Large intestine (tissue), 3 donors: ENCODE results near the gene RFT1. TPM values are rescaled to one million over a fixed set of nuclear protein-coding genes. Genes with fewer than 3 reads are reported as not detected.
A peak's percentile ranks its signal among the peaks of the same experiment; 100 is the strongest.

Experiments used
- DNase-seq, 2 donors: peaks; one replicate each; pipeline versions ENCODE4 v3.0.0 to v3.0.0-alpha.2; 2013
- H3K27ac ChIP-seq: one replicate; pipeline ENCODE4 v1.5.1; 2013; ENCODE audit warnings: low read length
- H3K27me3 ChIP-seq: 2 replicates; pipeline ENCODE4 v1.6.1; 2013; ENCODE audit warnings: low read length; ENCODE audit not compliant: control insufficient read depth, insufficient read depth
- H3K36me3 ChIP-seq: 2 replicates; pipeline ENCODE4 v1.6.1; 2013; ENCODE audit warnings: low read length; ENCODE audit not compliant: control insufficient read depth, insufficient read depth
- H3K4me1 ChIP-seq: one replicate; pipeline ENCODE4 v1.6.1; 2013; ENCODE audit warnings: low read length; ENCODE audit not compliant: control insufficient read depth, insufficient read depth
- H3K4me3 ChIP-seq: one replicate; pipeline ENCODE4 v1.5.1; 2013; ENCODE audit warnings: low read length
- H3K9me3 ChIP-seq: one replicate; pipeline ENCODE4 v1.6.1; 2013; ENCODE audit warnings: mild to moderate bottlenecking, low read depth, low read length, moderate library complexity; ENCODE audit not compliant: control insufficient read depth
- WGBS: methylation state at CpG from one replicate; pipeline ENCODE4 v1.1.5; 2013; ENCODE audit warnings: low lambda C conversion rate; ENCODE audit not compliant: insufficient coverage; 5-methylcytosine and 5-hydroxymethylcytosine counted together
- polyA plus RNA-seq: library from polyadenylated mRNA; unstranded; fragments of 120-200 nt; gene quantifications from one replicate; pipeline ENCODE4 v1.2.1, GENCODE V29; 2013

RFT1 gene
- polyA plus RNA-seq, 1 donor, result 20.0 TPM

DNA sequence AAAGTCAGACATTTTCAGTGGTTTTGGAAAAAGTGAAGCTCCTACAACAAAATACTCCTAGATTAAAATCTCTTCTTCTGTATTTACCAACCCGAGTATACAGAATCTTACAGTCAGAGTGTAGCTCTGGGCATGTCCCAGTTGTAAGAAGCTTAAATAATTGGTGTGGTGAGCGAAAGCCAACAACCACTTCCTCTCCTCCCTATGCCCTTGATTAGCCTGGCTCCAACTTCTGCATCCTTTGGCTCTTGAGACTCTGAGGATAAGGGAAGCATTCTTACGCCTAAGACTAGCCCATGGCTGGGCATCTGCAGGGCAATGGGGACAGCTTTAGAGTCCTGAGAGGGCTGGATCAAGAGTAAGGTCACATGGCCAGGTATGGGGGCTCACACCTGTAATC, 25.5 kb downstream of the RFT1 start:
- DNase-seq, result no peak
- WGBS, result no CpG with 5 or more reads among the region's 3 CpGs
- H3K36me3 ChIP-seq, result peaks cover 56% of the 10 kb centered on the region
- no peaks in the 10 kb centered on the region for H3K9me3 ChIP-seq
- no peak overlapping the region for H3K4me3 ChIP-seq
- no peak overlapping the region for H3K27ac ChIP-seq
- H3K4me1 ChIP-seq, result no peaks in the 10 kb centered on the region
- no peaks in the 10 kb centered on the region for H3K27me3 ChIP-seq

DNA sequence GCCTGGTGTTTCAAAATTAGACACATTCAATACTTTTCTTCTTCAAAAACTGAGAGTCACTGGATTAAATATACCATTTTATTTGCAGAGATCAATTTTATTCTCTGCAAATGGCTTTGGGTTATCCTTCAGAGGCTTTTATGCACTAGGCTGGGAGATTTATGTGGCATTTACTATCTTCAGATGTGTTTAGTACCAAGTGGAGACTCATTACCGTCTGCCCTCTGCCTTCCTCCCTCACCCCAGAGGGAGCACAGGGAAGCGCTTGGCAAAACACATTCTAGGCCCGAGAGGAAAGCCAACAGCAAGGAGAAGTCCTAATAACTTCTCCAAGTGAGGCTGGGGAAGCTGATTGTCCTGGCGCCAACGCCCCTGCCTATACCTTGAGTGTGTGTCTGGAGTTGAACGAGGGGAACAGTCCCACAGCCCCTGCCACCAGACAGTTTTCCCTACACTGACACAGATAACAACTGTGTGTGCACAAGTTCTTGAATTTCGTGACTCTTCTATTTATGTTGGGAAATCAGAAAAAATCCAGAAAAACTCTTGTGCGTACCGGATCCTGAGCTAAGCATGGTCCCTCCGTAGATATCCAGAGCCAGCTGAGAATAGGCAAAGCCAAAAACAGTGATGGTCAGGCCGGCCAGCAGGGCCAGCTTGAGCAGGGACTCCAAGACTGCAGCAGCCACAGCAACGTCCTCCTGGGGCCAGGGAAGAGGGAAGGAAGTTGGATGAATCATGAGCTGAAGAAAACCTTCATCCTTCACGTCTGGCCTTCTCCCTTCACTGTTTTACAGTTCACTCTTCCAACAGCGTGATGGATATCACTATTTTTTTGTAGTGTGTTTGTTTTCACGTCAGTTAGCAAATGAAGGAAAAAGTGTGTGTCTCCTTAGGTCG, 26.6 kb downstream of the RFT1 start:
- peaks cover 56% of the 10 kb centered on the region for H3K36me3 ChIP-seq
- DNase-seq, result no peak
- 95% methylated on average over 6 of the region's 16 CpGs for WGBS
- H3K4me1 ChIP-seq, result no peaks in the 10 kb centered on the region
- H3K27ac ChIP-seq, result no peak overlapping the region
- no peaks in the 10 kb centered on the region for H3K9me3 ChIP-seq
- no peaks in the 10 kb centered on the region for H3K27me3 ChIP-seq
- no peak overlapping the region for H3K4me3 ChIP-seq

DNA sequence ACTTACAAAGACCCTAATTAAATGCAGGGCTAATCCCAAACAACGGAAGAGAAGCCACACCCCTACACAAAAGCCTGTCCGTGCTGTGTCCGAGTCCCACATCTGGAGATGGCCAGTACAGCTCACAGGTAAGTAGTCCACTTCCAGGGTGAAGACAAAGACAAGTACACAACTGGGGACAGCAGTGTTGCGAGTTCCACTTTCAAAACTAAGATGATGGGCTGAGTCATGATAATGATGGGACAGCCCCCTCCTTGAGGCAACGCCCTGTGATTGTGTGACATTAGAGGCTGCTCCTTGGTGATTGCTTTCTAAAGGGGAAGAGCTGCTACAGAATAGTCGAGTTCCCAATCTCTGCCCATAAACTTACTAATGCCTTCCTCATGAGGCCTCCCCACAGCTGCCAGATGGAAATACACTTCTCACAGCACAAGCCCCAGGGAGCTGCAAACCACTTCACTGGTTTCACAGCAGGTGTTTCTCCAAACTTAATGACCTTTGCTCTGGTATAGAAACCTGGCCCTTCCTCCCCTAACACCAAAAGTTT, 27.6 kb downstream of the RFT1 start:
- Histone ChIP-seq H3K27me3 (no peaks in the 10 kb centered on the region), H3K36me3 (peaks cover 59% of the 10 kb centered on the region), H3K4me1 (no peaks in the 10 kb centered on the region), H3K9me3 (no peaks in the 10 kb centered on the region), H3K27ac (no peak overlapping the region), H3K4me3 (no peak overlapping the region)
- peak in 1 of 2 donors; percentile 37 for DNase-seq
- WGBS, result no CpG with 5 or more reads among the region's 6 CpGs

DNA sequence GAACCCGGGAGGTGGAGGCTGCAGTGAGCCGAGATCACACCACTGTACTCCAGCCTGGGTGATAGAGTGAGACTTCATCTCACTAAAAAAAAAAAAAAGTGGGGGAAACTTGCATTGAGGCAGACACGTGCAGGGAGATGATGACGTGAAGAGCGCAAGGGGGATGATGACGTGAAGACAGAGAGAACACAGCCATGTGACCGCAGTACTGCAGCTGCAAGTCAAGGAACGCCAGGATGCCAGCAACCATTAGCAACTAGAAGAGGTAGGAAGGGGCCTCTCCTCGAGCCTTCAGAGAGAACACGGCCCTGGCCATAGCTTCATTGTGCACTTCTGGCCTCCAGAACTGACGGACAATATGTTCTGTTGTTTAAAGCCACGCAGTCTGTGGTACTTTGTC, 28.3 kb downstream of the RFT1 start:
- Histone ChIP-seq H3K36me3 (peaks cover 61% of the 10 kb centered on the region), H3K4me3 (no peak overlapping the region), H3K4me1 (no peaks in the 10 kb centered on the region), H3K9me3 (no peaks in the 10 kb centered on the region), H3K27ac (no peak overlapping the region), H3K27me3 (no peaks in the 10 kb centered on the region)
- WGBS, result no CpG with 5 or more reads among the region's 12 CpGs
- no peak for DNase-seq

DNA sequence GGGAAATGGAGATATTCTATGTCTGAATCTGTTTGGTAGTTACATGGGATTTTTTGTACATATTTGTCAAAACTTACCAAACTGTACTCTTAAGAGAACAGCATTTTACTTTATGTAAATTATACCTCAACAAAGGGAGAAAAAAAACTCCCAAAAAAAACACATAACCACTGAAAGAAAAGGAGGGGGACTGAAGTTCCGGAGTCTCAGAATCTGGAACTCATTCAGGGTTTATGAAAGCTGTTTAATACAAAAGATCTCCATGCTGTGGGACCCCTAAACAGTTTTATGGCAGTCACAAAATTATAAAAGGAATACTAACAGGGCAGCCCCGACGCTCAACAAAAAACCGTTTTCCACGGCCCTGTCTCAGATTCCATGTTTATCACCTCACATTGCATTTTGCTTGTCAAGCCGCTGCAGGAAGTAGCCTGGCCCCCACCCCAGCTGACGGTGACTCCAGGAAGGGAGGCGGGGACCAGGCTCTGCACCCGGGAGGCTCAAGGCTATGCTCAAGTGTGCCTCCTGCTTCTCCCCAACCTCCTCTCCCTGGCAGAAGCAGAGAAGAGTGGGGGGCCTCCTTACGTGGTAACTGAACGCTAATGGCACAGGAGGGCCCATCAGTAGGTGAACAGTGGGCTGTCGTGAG, 29.3 kb downstream of the RFT1 start:
- Histone ChIP-seq H3K9me3 (no peaks in the 10 kb centered on the region), H3K27me3 (no peaks in the 10 kb centered on the region), H3K4me1 (no peaks in the 10 kb centered on the region), H3K36me3 (peaks cover 57% of the 10 kb centered on the region), H3K4me3 (no peak overlapping the region), H3K27ac (no peak overlapping the region)
- no CpG with 5 or more reads among the region's 12 CpGs for WGBS
- no peak for DNase-seq

DNA sequence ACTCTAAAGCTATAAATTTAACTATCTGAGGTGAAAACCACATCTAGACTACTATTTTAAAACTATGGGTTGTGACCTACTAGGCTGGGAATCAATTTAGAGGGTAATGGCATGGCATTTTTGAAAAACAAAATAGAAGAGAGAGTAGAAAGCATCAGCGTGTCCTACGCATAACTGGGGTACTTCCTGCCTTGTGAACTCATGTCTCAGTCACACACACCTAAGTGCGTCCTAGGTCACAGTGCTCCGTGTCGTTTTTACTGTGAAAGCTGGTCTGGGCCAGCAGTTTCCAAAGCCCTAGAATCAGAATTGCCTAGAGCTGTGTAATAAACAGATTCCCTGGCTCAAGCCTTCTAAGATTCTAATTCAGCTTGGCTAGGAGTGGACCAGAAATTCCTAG, 32.3 kb downstream of the RFT1 start:
- no peak overlapping the region for H3K27ac ChIP-seq
- peaks cover 33% of the 10 kb centered on the region for H3K36me3 ChIP-seq
- no peak for DNase-seq
- peaks cover 13% of the 10 kb centered on the region for H3K4me1 ChIP-seq
- no CpG with 5 or more reads among the region's 5 CpGs for WGBS
- H3K4me3 ChIP-seq, result no peak overlapping the region
- H3K27me3 ChIP-seq, result no peaks in the 10 kb centered on the region
- H3K9me3 ChIP-seq, result no peaks in the 10 kb centered on the region

DNA sequence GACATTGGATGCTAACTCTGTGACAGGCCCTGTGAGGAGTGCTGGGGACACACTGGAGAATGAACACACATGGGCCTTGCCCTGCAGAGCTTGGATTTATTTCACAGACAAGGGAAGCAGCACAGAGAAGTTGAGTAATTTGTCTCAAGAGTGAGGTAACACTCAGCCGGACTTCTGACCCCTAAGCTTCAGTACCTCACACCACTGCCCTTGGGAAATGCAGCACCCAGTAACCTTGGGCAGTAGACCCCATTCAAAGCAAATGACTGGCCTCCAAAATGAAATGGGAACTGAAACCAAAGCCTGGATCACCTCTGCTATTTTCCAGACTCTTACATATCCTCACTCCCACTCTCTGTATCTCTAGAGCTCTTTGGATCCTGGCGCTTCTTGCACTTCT, 37.3 kb downstream of the RFT1 start:
- peak; percentile 76 to 84 for DNase-seq
- 100% methylated on average over 1 of the region's 2 CpGs for WGBS
- no peaks in the 10 kb centered on the region for H3K9me3 ChIP-seq
- H3K27ac ChIP-seq, result peak overlapping the region; percentile 67
- H3K4me1 ChIP-seq, result peaks cover 45% of the 10 kb centered on the region
- H3K27me3 ChIP-seq, result no peaks in the 10 kb centered on the region
- H3K36me3 ChIP-seq, result peaks cover 29% of the 10 kb centered on the region
- H3K4me3 ChIP-seq, result no peak overlapping the region

DNA sequence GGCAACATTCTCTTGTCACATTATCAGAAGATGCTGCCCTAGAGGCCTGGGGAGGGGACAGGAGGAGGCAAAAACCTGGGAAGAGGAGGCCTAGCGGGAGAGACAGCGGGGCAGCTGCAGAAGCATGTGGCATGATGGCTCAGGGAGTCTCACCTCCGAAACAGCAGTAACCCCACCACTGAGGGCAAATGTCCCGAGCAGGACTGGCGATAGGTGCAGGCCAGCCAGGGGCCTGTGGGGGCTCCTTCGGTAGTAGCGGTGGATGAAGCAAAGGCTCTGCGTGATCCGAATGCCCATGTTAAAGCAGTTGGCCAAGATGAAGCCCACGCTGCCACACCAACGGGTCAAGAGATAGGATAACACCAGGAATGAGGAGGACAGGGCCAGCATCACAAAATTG, 38.0 kb downstream of the RFT1 start:
- no CpG with 5 or more reads among the region's 11 CpGs for WGBS
- H3K9me3 ChIP-seq, result no peaks in the 10 kb centered on the region
- peaks cover 28% of the 10 kb centered on the region for H3K36me3 ChIP-seq
- peak overlapping the region; percentile 57 for H3K27ac ChIP-seq
- H3K27me3 ChIP-seq, result no peaks in the 10 kb centered on the region
- DNase-seq, result no peak
- H3K4me1 ChIP-seq, result peaks cover 45% of the 10 kb centered on the region
- H3K4me3 ChIP-seq, result no peak overlapping the region

DNA sequence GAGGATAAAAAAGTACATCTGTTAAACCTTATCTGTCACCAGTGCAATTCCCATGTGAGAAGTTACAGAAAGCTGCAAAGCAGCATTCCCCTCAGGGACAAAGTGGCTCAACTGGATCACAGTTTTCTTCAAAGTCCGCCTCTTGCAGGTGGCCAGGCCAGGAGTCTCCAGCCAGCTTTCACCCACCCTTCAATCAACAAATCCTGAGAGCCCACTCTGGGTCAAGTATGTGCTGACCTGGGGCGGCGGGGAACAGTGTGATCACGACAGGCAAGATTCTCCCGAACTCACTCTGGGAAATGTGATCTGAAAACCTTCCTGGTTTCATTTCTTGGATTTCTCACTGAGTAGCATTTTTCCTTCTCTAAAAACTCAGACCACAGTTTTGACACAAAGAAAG, 39.2 kb downstream of the RFT1 start:
- H3K4me3 ChIP-seq, result no peak overlapping the region
- 33% methylated on average over 1 of the region's 5 CpGs for WGBS
- H3K9me3 ChIP-seq, result no peaks in the 10 kb centered on the region
- H3K27me3 ChIP-seq, result no peaks in the 10 kb centered on the region
- DNase-seq, result peak in 1 of 2 donors; percentile 54
- H3K36me3 ChIP-seq, result peaks cover 25% of the 10 kb centered on the region
- peak overlapping the region; percentile 57 for H3K27ac ChIP-seq
- peaks cover 45% of the 10 kb centered on the region for H3K4me1 ChIP-seq

DNA sequence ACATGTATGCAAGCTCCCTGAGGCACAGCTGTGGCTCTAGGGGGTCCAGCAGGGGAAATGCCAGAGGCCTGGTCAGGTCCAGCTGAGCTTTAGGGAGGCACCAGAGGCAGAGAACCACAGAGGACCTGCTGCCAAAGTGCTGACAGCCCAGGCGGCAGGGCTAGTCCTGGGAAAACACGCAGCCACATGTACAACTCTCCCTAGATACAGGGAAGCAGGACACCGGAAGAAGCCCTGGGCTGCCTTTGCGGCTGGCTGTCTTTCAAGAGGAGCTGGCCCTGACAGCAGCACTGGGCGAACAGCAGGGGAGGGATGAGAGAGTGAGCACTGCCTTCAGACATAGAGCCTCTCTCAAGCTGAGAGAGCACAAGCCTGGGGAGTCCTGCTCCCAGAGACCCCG, 40.7 kb downstream of the RFT1 start:
- H3K36me3 ChIP-seq, result peaks cover 22% of the 10 kb centered on the region
- no peak overlapping the region for H3K27ac ChIP-seq
- H3K4me1 ChIP-seq, result peaks cover 52% of the 10 kb centered on the region
- no peak for DNase-seq
- no peaks in the 10 kb centered on the region for H3K27me3 ChIP-seq
- H3K9me3 ChIP-seq, result no peaks in the 10 kb centered on the region
- H3K4me3 ChIP-seq, result no peak overlapping the region
- no CpG with 5 or more reads among the region's 6 CpGs for WGBS
